Left renal cortex interstitium (tissue), 4 donors: Measurements from ENCODE around the gene TMTC2. TPM values are rescaled to one million over a fixed set of nuclear protein-coding genes. Genes with fewer than 3 reads are reported as not detected.

Source experiments
- DNase-seq, 4 donors: peaks; one replicate each; pipeline ENCODE4 v3.0.0-alpha.2; 2013; ENCODE audit warnings: low read depth in 4 of 4, low spot score in 2 of 4, missing footprints in 1 of 4
- polyA plus RNA-seq, 4 donors: library from polyadenylated mRNA; unstranded; fragments of 120-200 nt; gene quantifications; one replicate each; pipeline ENCODE4 v1.2.1, GENCODE V29; 2013; ENCODE audit not compliant: insufficient read length in 4 of 4

The TMTC2 gene
- polyA plus RNA-seq, 4 donors = 32.8 to 39.5 (median 38.3) TPM

- DNase-seq = no peak
Measured at GRCh38 chr12:82872088-82872487, 185.4 kb downstream of the TMTC2 start.

GRCh38 chr12:82873309-82873708 is 186.6 kb downstream of the TMTC2 start:
- DNase-seq = no peak

GRCh38 chr12:82873951-82874350 is 187.2 kb downstream of the TMTC2 start:
- DNase-seq = no peak

- no peak for DNase-seq
Measured at GRCh38 chr12:82874945-82875344, 188.2 kb downstream of the TMTC2 start.

GRCh38 chr12:82876075-82876474 is 189.4 kb downstream of the TMTC2 start:
- no peak for DNase-seq

GRCh38 chr12:82877963-82878362 is 191.3 kb downstream of the TMTC2 start:
- no peak for DNase-seq

GRCh38 chr12:82880442-82880901 is 193.8 kb downstream of the TMTC2 start:
- DNase-seq = no peak

- DNase-seq = no peak
Measured at GRCh38 chr12:82883394-82884355, 197.0 kb downstream of the TMTC2 start.

- no peak for DNase-seq
Measured at GRCh38 chr12:82886671-82887340, 200.1 kb downstream of the TMTC2 start.

- DNase-seq = no peak
Measured at GRCh38 chr12:82893896-82894295, 207.2 kb downstream of the TMTC2 start.

GRCh38 chr12:82896277-82896676 is 209.6 kb downstream of the TMTC2 start:
- no peak for DNase-seq

- no peak for DNase-seq
Measured at GRCh38 chr12:82896979-82897378, 210.3 kb downstream of the TMTC2 start.

GRCh38 chr12:82898441-82898840 is 211.7 kb downstream of the TMTC2 start:
- no peak for DNase-seq

GRCh38 chr12:82904219-82904790 is 217.6 kb downstream of the TMTC2 start:
- no peak for DNase-seq

- DNase-seq = no peak
Measured at GRCh38 chr12:82910246-82910893, 223.7 kb downstream of the TMTC2 start.

GRCh38 chr12:82912406-82912805 is 225.7 kb downstream of the TMTC2 start:
- DNase-seq = no peak

- DNase-seq = no peak
Measured at GRCh38 chr12:82919388-82920054, 232.8 kb downstream of the TMTC2 start.

GRCh38 chr12:82923935-82924334 is 237.2 kb downstream of the TMTC2 start:
- DNase-seq = no peak

GRCh38 chr12:82926630-82927029 is 239.9 kb downstream of the TMTC2 start:
- DNase-seq = no peak

GRCh38 chr12:82930301-82930700 is 243.6 kb downstream of the TMTC2 start:
- no peak for DNase-seq
